Cardiac septum (tissue), 1 donor: ENCODE data around the gene NSD1. TPM values are rescaled to one million over a fixed set of nuclear protein-coding genes. Genes with fewer than 3 reads are reported as not detected.

Experiments
- total RNA-seq: library from RNA; stranded (reverse); fragmentation: NEBNext Ultra II Directional; extraction: Animal tissue kit (Norgen Biotek cat#: 25700); gene quantifications from one replicate; pipeline ENCODE4 v1.2.1, GENCODE V29; 2021
- donor health status: DM: no; HTN: no; CAD: no.

The NSD1 gene
- total RNA-seq, 1 donor from 2014 or later: 53.9 TPM

Other genes with a start within 250 kb of the NSD1 start
- 4.3 TPM for gene HK3, start 234.4 kb upstream of the NSD1 start, total RNA-seq
- 55.0 TPM for gene UIMC1, start 127.0 kb upstream of the NSD1 start, total RNA-seq
- gene ZNF346, start 111.1 kb upstream of the NSD1 start, total RNA-seq: 9.1 TPM
- 0.40 TPM for gene FGFR4, start 46.9 kb upstream of the NSD1 start, total RNA-seq
- gene RAB24, start 169.9 kb downstream of the NSD1 start, total RNA-seq: 19.0 TPM
- gene PRELID1, start 170.0 kb downstream of the NSD1 start, total RNA-seq: 49.8 TPM
- 1.9 TPM for gene MXD3, start 178.1 kb downstream of the NSD1 start, total RNA-seq
- gene LMAN2, start 217.9 kb downstream of the NSD1 start, total RNA-seq: 67.5 TPM
- 4.3 TPM for gene RGS14, start 224.2 kb downstream of the NSD1 start, total RNA-seq